H1 (cell line): ENCODE results near the gene VHLL. TPM values are rescaled to one million over a fixed set of nuclear protein-coding genes. Genes with fewer than 3 reads are reported as not detected.

Source experiments
- POLR2A ChIP-seq, 2 experiments: IDR thresholded peaks; 1 replicate in 1 of 2; 2 replicates in 1 of 2; pipeline ENCODE4 v1.6.1; 2011; ENCODE audit warnings: low read depth in 2 of 2, low read length in 2 of 2, mild to moderate bottlenecking in 2 of 2; ENCODE audit errors: control extremely low read depth in 1 of 2
- RAD21 ChIP-seq, 2 experiments: IDR thresholded peaks in 1 of 2; conservative IDR thresholded peaks in 1 of 2; 2 replicates each; pipeline ENCODE4 v1.6.1; 2011; ENCODE audit warnings: low read depth in 2 of 2, low read length in 2 of 2, improper control_type of control experiment in 1 of 2, inconsistent platforms in 1 of 2, mild to moderate bottlenecking in 1 of 2, moderate library complexity in 1 of 2
- SP1 ChIP-seq: IDR thresholded peaks from 2 replicates; pipeline ENCODE4 v1.6.1; 2011; ENCODE audit warnings: low read depth, low read length
- polyA plus RNA-seq, 7 experiments: library from polyadenylated mRNA; depleted of rRNA in 3 of 7; stranded (reverse) in 5 of 7; unstranded in 2 of 7; fragments of >200 nt in 5 of 7; fragments of 200-250 nt in 2 of 7; gene quantifications; 1 replicate in 5 of 7; 2 replicates in 1 of 7; 4 replicates in 1 of 7; pipeline versions ENCODE4 v1.2.1 to v1.2.3, GENCODE V29; 2011 to 2013; ENCODE audit warnings: missing spikeins in 2 of 7, mixed read lengths in 2 of 7
- total RNA-seq: library from RNA; stranded (reverse); fragmentation: NEBNext Ultra II Directional; extraction: Animal tissue kit (Norgen Biotek cat#: 25700); gene quantifications from 2 replicates; pipeline ENCODE4 v1.2.1, GENCODE V29; 2021

The VHLL gene
- total and polyA plus RNA-seq, 2 of the 8 experiments (the other 6 are each of a cell fraction or from before 2014, with no cell fraction given) = not detected

DNA sequence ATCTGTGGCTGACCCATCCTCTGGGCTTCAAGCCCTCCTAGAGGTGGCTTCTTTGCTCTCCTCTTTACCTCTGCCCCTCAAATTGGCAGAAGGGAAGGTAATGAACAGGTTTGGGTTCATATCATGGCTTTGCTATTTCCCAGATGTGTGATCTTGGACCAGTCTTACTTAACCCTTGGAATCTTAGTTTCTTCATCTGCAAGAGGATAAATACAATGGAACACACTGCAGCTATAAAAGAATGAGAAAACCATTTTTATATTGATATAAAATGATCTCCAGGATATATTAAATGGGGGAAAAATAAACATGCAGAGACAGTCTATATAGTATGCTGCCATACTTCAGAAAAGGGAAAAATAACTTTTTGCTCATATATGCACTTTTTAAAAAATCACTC, 9.2 kb downstream of the VHLL start (continued):
- TF ChIP-seq POLR2A (IDR thresholded peaks at IDR 0.05; ENCODE audit: control extremely low read depth in 1 of 2, low read depth in 2 of 2, low read length in 2 of 2) (no peak), SP1 (no peak), RAD21 (IDR thresholded peaks at IDR 0.05 in 1 of 2, conservative IDR thresholded peaks at IDR 0.05 in 1 of 2; ENCODE audit: low read depth in 2 of 2, low read length in 2 of 2) (no peak)
